Dermis microvascular lymphatic vessel endothelial cell (primary cell): Measurements from ENCODE around the gene DISP1. TPM values are rescaled to one million over a fixed set of nuclear protein-coding genes. Genes with fewer than 3 reads are reported as not detected.

ENCODE experiments used
- total RNA-seq: library from RNA; depleted of rRNA; stranded (reverse); fragments of >200 nt; gene quantifications from 2 replicates; pipeline ENCODE4 v1.2.1, GENCODE V29; 2014

Gene DISP1
- total RNA-seq, 1 donor from 2014 or later = 0.64 TPM

Other genes starting within 250 kb of the DISP1 start
- gene TAF1A, start 225.1 kb upstream of the DISP1 start, total RNA-seq = 2.4 and 2.8 TPM in 2 replicates
- gene MIA3, start 196.9 kb upstream of the DISP1 start, total RNA-seq = 20.8 and 25.0 TPM in 2 replicates
- gene AIDA, start 102.5 kb upstream of the DISP1 start, total RNA-seq = 33.8 and 40.2 TPM in 2 replicates
- 29.1 and 34.1 TPM in 2 replicates for gene BROX, start 102.5 kb upstream of the DISP1 start, total RNA-seq
- gene FAM177B, start 77.8 kb upstream of the DISP1 start, total RNA-seq = not detected in 2 replicates